Stimulated activated CD8-positive, alpha-beta memory T cell treated with anti-CD3 and anti-CD28 coated beads, Interleukin-15, amount 100 ng/mL, for 24 hours (primary cell): ENCODE data around the gene FAM98C.
A peak's percentile ranks its signal among the peaks of the same experiment; 100 is the strongest.
"Not testable (repeated sequence)": the region's sequence is repeated elsewhere in the genome, so short reads cannot be mapped to it uniquely, and the experiment has no call there.

Source experiments
- DNase-seq: peaks from one replicate; pipeline ENCODE4 v3.0.0-alpha.2; 2020; ENCODE audit warnings: low read depth

Gene FAM98C

GRCh38 chr19:38399081-38399480 is 3.8 kb upstream of the FAM98C start:
- no peak for DNase-seq

GRCh38 chr19:38399537-38399936 is 3.4 kb upstream of the FAM98C start:
- DNase-seq = no peak

- no peak for DNase-seq
Observed at GRCh38 chr19:38400361-38400760, 2.5 kb upstream of the FAM98C start.

- DNase-seq = no peak
Observed at GRCh38 chr19:38401148-38401547, 1.7 kb upstream of the FAM98C start.

GRCh38 chr19:38402623-38402966 is 298 bp upstream of the FAM98C start:
- DNase-seq = no peak

- no peak for DNase-seq
Observed at GRCh38 chr19:38404858-38405257, 2.0 kb downstream of the FAM98C start.

GRCh38 chr19:38405276-38405675 is 2.4 kb downstream of the FAM98C start:
- DNase-seq = no peak

GRCh38 chr19:38409631-38410133 is 6.8 kb downstream of the FAM98C start:
- no peak for DNase-seq

- not testable (repeated sequence) for DNase-seq
Observed at GRCh38 chr19:38410407-38410806, 7.5 kb downstream of the FAM98C start.

GRCh38 chr19:38411041-38411712 is 8.3 kb downstream of the FAM98C start:
- no peak for DNase-seq

GRCh38 chr19:38411898-38412297 is 9.0 kb downstream of the FAM98C start:
- not testable (repeated sequence) for DNase-seq

- DNase-seq = no peak
Observed at GRCh38 chr19:38412491-38412890, 9.6 kb downstream of the FAM98C start.

- no peak for DNase-seq
Observed at GRCh38 chr19:38412961-38413360, 10.1 kb downstream of the FAM98C start.

GRCh38 chr19:38413416-38413815 is 10.5 kb downstream of the FAM98C start:
- no peak for DNase-seq

GRCh38 chr19:38417146-38417543 is 14.3 kb downstream of the FAM98C start:
- DNase-seq = no peak

GRCh38 chr19:38417544-38418506 is 14.9 kb downstream of the FAM98C start:
- peak; percentile 23 for DNase-seq

GRCh38 chr19:38420935-38421334 is 18.0 kb downstream of the FAM98C start:
- DNase-seq = no peak

- DNase-seq = no peak
Observed at GRCh38 chr19:38421856-38422255, 19.0 kb downstream of the FAM98C start.

- DNase-seq = no peak
Observed at GRCh38 chr19:38422438-38422837, 19.5 kb downstream of the FAM98C start.

GRCh38 chr19:38424272-38424671 is 21.4 kb downstream of the FAM98C start:
- DNase-seq = no peak

GRCh38 chr19:38425222-38425809 is 22.4 kb downstream of the FAM98C start:
- DNase-seq = no peak

- no peak for DNase-seq
Observed at GRCh38 chr19:38425810-38426466, 23.0 kb downstream of the FAM98C start, which contains the start of gene RASGRP4. RASGRP4 (minus strand) TSS chr19:38426219; CDS start chr19:38426091, 128 bp downstream.
